ENCODE results near the gene SUMO4.

DNA sequence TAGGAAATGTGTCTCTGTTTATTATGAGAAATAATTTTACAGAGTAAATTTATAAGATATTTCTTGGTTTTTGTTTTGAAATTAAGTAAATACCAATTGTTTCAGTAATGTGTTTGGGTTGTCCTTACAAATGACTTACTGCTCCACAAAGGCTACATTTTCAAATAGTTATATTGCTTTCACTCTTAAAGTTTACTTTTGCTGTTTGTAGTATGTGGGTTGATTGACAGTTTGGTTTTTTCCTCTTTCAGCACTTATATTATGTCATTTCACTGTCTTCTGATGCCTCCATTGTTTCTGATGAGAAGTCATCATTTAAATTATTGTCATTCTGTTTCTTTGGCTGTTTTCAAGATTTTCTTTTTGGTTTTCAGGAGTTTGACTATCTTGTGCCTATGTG lies 34.9 kb upstream of the SUMO4 start:
- TF ChIP-seq, protein P1, sequence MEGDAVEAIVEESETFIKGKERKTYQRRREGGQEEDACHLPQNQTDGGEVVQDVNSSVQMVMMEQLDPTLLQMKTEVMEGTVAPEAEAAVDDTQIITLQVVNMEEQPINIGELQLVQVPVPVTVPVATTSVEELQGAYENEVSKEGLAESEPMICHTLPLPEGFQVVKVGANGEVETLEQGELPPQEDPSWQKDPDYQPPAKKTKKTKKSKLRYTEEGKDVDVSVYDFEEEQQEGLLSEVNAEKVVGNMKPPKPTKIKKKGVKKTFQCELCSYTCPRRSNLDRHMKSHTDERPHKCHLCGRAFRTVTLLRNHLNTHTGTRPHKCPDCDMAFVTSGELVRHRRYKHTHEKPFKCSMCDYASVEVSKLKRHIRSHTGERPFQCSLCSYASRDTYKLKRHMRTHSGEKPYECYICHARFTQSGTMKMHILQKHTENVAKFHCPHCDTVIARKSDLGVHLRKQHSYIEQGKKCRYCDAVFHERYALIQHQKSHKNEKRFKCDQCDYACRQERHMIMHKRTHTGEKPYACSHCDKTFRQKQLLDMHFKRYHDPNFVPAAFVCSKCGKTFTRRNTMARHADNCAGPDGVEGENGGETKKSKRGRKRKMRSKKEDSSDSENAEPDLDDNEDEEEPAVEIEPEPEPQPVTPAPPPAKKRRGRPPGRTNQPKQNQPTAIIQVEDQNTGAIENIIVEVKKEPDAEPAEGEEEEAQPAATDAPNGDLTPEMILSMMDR (IDR thresholded peaks at IDR 0.05), result no peak
- TF ChIP-seq POLR2AphosphoS5 (IDR thresholded peaks at IDR 0.05), result no peak
- no peak for TF ChIP-seq EP300 (IDR thresholded peaks at IDR 0.05; ENCODE audit: low read depth)

All from transverse colon (tissue), 4 donors.